ENCODE data around the gene ATP6V1B1. TPM values are rescaled to one million over a fixed set of nuclear protein-coding genes. Genes with fewer than 3 reads are reported as not detected.

ATP6V1B1 gene
- total RNA-seq, 1 experiment from 2014 or later: 4.0 TPM

- Mint-ChIP-seq H3K4me3 (ENCODE audit: unreplicated experiment) (peak overlapping the region; percentile 91), H3K9me3 (ENCODE audit: unreplicated experiment) (no peaks in the 10 kb centered on the region), H3K36me3 (ENCODE audit: insufficient read depth, unreplicated experiment) (peaks cover 6% of the 10 kb centered on the region), H3K4me1 (ENCODE audit: low read depth, unreplicated experiment) (no peaks in the 10 kb centered on the region), H3K27ac (ENCODE audit: unreplicated experiment) (peak overlapping the region; percentile 67), H3K27me3 (ENCODE audit: insufficient read depth, unreplicated experiment) (peaks cover 13% of the 10 kb centered on the region)
- no peak for DNase-seq
- ChIA-PET CTCF (no interaction called here), POLR2A (interaction anchor here (0.6 kb wide), 1 partner anchor 1523 kb away, joined by 5 read pairs; no protein-coding TSS in a partner anchor)
- peak overlapping the region; percentile 78 for H3K4me3 ChIP-seq (ENCODE audit: low read depth, low read length)
- no TSS peak for BruUV-seq (replicated peaks)
- no peak for TF ChIP-seq CTCF (IDR thresholded peaks at IDR 0.05; ENCODE audit: insufficient read depth in 1 of 2, low read depth in 1 of 2, low read length in 1 of 2, severe bottlenecking in 1 of 2, unreplicated experiment in 1 of 2)
- H3K4me1 ChIP-seq: peaks cover 11% of the 10 kb centered on the region; the same call in 1 of the 2 replicates
- no peaks in the 10 kb centered on the region for H3K36me3 ChIP-seq (ENCODE audit: control insufficient read depth, insufficient read depth, low read length)
- H3K27me3 ChIP-seq (replicated peaks; ENCODE audit: control insufficient read depth, insufficient read depth, low read length): no peaks in the 10 kb centered on the region
- H3K9me3 ChIP-seq: no peaks in the 10 kb centered on the region
- intact Hi-C loops (cut with micrococcal nuclease; ENCODE audit: unreplicated experiment): no loop called here
These were observed 34.3 kb upstream of the ATP6V1B1 start for GRCh38 chr2:70901227-70902066.

- peaks cover 11% of the 10 kb centered on the region; the same call in 1 of the 2 replicates for H3K4me1 ChIP-seq
- H3K9me3 ChIP-seq: no peaks in the 10 kb centered on the region
- H3K4me3 ChIP-seq (ENCODE audit: low read depth, low read length): peak overlapping the region; percentile 78
- no peak for DNase-seq
- Mint-ChIP-seq H3K9me3 (ENCODE audit: unreplicated experiment) (no peaks in the 10 kb centered on the region), H3K27me3 (ENCODE audit: insufficient read depth, unreplicated experiment) (peaks cover 13% of the 10 kb centered on the region), H3K4me3 (ENCODE audit: unreplicated experiment) (peak overlapping the region; percentile 91), H3K36me3 (ENCODE audit: insufficient read depth, unreplicated experiment) (peaks cover 6% of the 10 kb centered on the region), H3K27ac (ENCODE audit: unreplicated experiment) (no peak overlapping the region), H3K4me1 (ENCODE audit: low read depth, unreplicated experiment) (no peaks in the 10 kb centered on the region)
- no peaks in the 10 kb centered on the region for H3K27me3 ChIP-seq (replicated peaks; ENCODE audit: control insufficient read depth, insufficient read depth, low read length)
- BruUV-seq (replicated peaks): no TSS peak
- TF ChIP-seq CTCF (IDR thresholded peaks at IDR 0.05; ENCODE audit: insufficient read depth in 1 of 2, low read depth in 1 of 2, low read length in 1 of 2, severe bottlenecking in 1 of 2, unreplicated experiment in 1 of 2): no peak
- no peaks in the 10 kb centered on the region for H3K36me3 ChIP-seq (ENCODE audit: control insufficient read depth, insufficient read depth, low read length)
- POLR2A ChIA-PET: no interaction called here
- CTCF ChIA-PET: no interaction called here
- intact Hi-C loops (cut with micrococcal nuclease; ENCODE audit: unreplicated experiment): no loop called here
These were observed 33.6 kb upstream of the ATP6V1B1 start for GRCh38 chr2:70902067-70902442.

GRCh38 chr2:70902579-70902978, 33.1 kb upstream of the ATP6V1B1 start:
- Histone ChIP-seq H3K9me3 (no peaks in the 10 kb centered on the region), H3K4me1 (peaks cover 11% of the 10 kb centered on the region; the same call in 1 of the 2 replicates), H3K27me3 (replicated peaks; ENCODE audit: control insufficient read depth, insufficient read depth, low read length) (no peaks in the 10 kb centered on the region), H3K4me3 (ENCODE audit: low read depth, low read length) (no peak overlapping the region), H3K36me3 (ENCODE audit: control insufficient read depth, insufficient read depth, low read length) (no peaks in the 10 kb centered on the region)
- H3K27me3 Mint-ChIP-seq (ENCODE audit: insufficient read depth, unreplicated experiment): peaks cover 13% of the 10 kb centered on the region
- TSS peak; percentile 21 for BruUV-seq (replicated peaks)
- peaks cover 6% of the 10 kb centered on the region for H3K36me3 Mint-ChIP-seq (ENCODE audit: insufficient read depth, unreplicated experiment)
- POLR2A ChIA-PET: no interaction called here
- CTCF ChIA-PET: no interaction called here
- H3K27ac Mint-ChIP-seq (ENCODE audit: unreplicated experiment): no peak overlapping the region
- no peaks in the 10 kb centered on the region for H3K9me3 Mint-ChIP-seq (ENCODE audit: unreplicated experiment)
- DNase-seq: no peak
- peak overlapping the region; percentile 91 for H3K4me3 Mint-ChIP-seq (ENCODE audit: unreplicated experiment)
- no peaks in the 10 kb centered on the region for H3K4me1 Mint-ChIP-seq (ENCODE audit: low read depth, unreplicated experiment)
- no peak for TF ChIP-seq CTCF (IDR thresholded peaks at IDR 0.05; ENCODE audit: insufficient read depth in 1 of 2, low read depth in 1 of 2, low read length in 1 of 2, severe bottlenecking in 1 of 2, unreplicated experiment in 1 of 2)
- intact Hi-C loops (cut with micrococcal nuclease; ENCODE audit: unreplicated experiment): no loop called here

All from Caco-2 (cell line).